ENCODE results near the gene EYA2.

The EYA2 gene

DNA sequence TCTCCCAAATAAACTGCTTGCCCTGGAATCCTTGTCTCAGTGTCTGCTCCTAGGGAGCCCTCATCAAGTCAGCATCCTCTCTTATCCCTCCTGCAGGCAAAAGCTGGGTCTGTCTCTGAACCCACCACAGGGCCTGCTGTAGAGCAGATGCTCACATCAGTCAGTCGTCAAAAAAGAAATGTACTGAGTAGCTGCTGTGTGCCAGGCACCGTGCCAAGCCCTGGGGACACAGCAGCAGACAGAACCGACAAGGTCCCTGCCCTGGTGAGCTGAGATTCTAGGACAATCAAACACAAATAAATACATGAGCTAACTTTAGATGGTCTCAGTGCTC lies 68.5 kb downstream of the EYA2 start:
- DNase-seq (ENCODE audit: extremely low read depth, low read depth): no peak
- TF ChIP-seq, protein P1, sequence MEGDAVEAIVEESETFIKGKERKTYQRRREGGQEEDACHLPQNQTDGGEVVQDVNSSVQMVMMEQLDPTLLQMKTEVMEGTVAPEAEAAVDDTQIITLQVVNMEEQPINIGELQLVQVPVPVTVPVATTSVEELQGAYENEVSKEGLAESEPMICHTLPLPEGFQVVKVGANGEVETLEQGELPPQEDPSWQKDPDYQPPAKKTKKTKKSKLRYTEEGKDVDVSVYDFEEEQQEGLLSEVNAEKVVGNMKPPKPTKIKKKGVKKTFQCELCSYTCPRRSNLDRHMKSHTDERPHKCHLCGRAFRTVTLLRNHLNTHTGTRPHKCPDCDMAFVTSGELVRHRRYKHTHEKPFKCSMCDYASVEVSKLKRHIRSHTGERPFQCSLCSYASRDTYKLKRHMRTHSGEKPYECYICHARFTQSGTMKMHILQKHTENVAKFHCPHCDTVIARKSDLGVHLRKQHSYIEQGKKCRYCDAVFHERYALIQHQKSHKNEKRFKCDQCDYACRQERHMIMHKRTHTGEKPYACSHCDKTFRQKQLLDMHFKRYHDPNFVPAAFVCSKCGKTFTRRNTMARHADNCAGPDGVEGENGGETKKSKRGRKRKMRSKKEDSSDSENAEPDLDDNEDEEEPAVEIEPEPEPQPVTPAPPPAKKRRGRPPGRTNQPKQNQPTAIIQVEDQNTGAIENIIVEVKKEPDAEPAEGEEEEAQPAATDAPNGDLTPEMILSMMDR (IDR thresholded peaks at IDR 0.05; ENCODE audit: low read depth, low read length): no peak

DNA sequence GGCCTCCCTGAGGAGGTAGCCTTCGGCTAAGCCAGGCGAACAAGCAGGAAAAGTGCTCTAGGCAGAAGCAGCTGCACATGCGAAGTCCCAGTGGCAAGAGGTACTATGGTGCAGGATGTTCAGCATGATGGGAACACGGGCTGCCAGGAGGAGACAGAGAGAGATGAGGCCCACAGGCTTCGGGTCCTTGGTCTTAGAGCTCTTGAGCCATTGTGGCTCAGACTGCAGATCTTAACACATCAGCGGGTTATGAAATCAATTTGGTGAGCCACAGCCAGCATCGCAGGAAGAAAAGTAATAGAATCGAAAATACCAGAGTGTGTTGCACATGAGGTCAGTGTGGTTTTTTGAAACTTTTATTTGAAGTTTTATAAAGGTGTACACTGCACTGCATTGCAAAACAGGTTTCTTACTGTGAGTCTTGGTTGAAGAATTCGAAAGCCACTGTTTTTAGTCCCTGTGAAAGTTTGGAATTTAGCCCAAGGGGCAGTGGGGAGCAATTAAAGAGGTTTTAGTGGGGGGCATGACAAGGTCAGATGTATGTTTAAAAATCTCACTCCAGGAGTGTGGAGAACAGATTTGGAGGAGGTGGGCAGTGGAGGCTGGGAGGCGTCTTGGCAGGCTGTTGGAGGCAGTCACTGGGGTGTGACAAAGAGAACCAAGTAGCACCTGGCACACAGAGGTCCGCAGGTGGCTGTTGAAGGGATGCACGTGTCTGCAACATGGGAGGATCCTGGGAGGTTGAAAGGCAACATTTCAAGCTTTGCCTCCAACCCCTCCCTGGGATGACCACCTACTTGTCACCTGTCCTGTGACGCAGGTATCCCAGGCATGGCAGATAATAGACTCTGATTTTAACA lies 69.3 kb downstream of the EYA2 start:
- TF ChIP-seq, protein P1 (IDR thresholded peaks at IDR 0.05; ENCODE audit: low read depth, low read length): no peak
- DNase-seq (ENCODE audit: extremely low read depth, low read depth): no peak

DNA sequence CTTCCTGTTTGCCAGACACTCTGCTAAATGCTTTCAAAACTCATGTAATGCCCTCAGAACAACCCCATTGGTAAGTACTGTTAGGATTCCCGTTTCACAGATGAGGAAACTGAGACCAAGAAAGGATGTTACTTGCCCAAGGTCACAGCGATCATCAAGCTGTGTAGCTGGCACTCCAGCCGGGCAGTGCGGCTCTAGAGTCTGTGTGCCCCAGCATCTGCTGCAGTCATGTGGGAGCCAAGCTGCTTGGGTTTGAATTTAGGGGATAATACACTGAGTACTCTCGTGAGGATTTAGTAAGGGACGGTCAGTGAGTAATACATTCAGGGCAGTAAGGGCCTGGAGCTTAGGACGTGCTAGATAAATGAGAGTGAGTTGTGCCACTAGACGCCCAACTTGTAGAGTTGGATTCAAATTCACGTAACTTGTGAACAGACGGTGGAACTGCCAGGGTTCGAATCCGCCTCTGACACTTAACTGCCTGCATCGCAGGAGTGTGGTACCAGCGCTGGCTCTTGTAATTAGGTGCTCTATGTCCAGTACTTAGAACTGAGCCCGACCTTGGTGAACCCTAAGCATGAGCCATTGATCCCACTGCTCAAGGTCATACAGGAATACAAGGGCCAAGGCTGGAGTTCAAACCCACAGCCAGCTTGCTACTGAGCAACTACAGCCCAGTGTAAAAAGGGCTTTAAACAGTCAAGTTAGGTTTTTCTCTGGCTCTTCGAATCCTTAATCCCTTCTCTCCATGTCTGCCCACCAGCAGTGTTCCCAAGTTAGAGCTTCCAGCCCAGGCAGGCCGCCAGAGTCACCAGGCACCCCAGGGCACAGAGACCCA lies 70.2 kb downstream of the EYA2 start:
- TF ChIP-seq, protein P1 (IDR thresholded peaks at IDR 0.05; ENCODE audit: low read depth, low read length): no peak
- no peak for DNase-seq (ENCODE audit: extremely low read depth, low read depth)

DNA sequence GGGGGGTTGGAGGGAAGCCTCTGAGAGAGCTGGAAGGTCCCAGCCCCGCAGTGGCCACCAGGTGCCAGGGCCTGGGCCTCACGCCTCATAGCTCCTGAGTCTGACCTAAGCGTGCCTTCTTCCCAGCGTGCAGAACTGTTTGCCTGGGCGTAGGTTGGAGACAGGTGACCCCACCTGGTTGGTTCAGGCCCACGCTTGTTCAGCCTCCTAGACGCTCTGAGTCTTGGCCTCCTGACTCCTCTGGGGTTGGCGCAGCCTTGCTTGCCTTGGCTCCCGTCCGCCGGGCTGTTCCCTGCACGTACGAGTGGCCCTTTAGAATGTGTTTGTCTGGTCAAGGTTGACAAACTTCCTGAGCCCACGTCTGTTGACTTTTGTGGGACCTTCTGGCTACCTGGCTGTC lies 70.8 kb downstream of the EYA2 start:
- TF ChIP-seq, protein P1 (IDR thresholded peaks at IDR 0.05; ENCODE audit: low read depth, low read length): no peak
- DNase-seq (ENCODE audit: extremely low read depth, low read depth): no peak

DNA sequence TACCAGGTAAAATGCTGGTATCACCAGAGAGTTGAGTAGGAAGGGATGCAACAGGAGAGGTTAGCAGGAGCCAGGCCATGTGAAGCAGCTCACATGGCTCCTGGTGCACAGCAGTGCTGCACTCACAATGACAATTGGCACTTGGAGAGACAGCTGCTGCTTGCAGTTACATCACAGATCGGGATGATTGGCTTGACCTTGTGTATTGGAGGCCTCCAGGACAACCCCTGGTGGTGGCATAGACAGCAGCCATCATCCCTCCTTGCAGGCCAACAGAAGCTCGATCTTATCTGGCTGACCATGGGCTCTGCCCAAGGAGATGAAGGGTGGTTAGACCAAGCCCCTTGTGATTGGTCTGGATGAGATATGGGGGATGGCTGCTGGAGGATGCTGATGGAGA lies 73.0 kb downstream of the EYA2 start:
- TF ChIP-seq, protein P1 (IDR thresholded peaks at IDR 0.05; ENCODE audit: low read depth, low read length): no peak
- DNase-seq (ENCODE audit: extremely low read depth, low read depth): no peak

DNA sequence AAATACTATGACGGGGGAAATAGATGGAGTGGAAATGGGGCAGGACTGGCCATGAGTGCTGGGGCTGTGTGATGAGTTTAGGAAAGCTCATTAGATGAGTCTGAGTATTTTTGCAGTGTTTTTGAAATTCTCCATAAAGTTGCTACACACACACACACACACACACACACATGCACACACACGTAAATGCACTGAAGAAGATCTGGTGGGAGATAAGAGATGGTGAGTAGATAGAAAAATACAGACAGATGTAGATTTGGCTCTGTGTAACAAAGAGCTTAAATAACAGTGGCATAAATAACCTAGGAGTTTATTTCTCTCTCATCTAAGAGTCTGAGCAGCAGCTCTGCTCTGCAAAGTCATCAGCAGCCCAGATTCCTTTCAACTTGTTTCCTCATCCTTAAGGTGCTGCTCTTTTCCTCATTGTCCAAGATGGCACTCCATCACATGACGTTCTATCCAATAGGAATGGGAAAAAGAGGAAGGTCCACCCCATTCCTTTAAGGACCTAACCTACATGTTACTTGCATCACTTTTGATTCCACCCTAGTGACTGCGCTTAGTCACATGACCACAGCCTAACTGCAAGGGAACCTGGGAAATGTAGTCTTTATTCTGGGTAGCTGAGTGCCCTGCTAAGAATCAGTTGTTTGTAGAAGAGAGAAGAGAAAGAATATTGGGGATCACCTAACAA lies 76.4 kb downstream of the EYA2 start:
- TF ChIP-seq, protein P1 (IDR thresholded peaks at IDR 0.05; ENCODE audit: low read depth, low read length): no peak
- DNase-seq (ENCODE audit: extremely low read depth, low read depth): peak; percentile 40

Measured in AG09319 (cell line).